Fibroblast of lung (primary cell): ENCODE measurements around the gene PTS. TPM values are rescaled to one million over a fixed set of nuclear protein-coding genes. Genes with fewer than 3 reads are reported as not detected.

Experiments
- DNase-seq, 2 donors: peaks; one replicate each; pipeline versions ENCODE4 v3.0.0 to v3.0.0-alpha.2; 2010; ENCODE audit warnings: low read depth in 2 of 2
- H2AFZ ChIP-seq: 2 replicates; pipeline ENCODE4 v1.5.1; 2012; ENCODE audit warnings: low read length, control low read depth, inconsistent platforms
- H3K27ac ChIP-seq: 2 replicates; pipeline ENCODE4 v1.5.1; 2011; ENCODE audit warnings: low read length, control low read depth; ENCODE audit not compliant: insufficient read depth
- H3K27me3 ChIP-seq: 2 replicates; pipeline ENCODE4 v1.5.1; 2011; ENCODE audit warnings: mild to moderate bottlenecking, low read length; ENCODE audit not compliant: control insufficient read depth, insufficient read depth
- H3K36me3 ChIP-seq: 2 replicates; pipeline ENCODE4 v1.5.1; 2011; ENCODE audit warnings: low read length; ENCODE audit not compliant: control insufficient read depth, insufficient read depth
- H3K4me1 ChIP-seq: 2 replicates; pipeline ENCODE4 v1.5.1; 2011; ENCODE audit warnings: low read length; ENCODE audit not compliant: control insufficient read depth, insufficient read depth; ENCODE audit errors: extremely low read depth
- H3K4me2 ChIP-seq: 2 replicates; pipeline ENCODE4 v1.5.1; 2011; ENCODE audit warnings: low read length, control low read depth; ENCODE audit not compliant: insufficient read depth; ENCODE audit errors: extremely low read depth
- H3K4me3 ChIP-seq, 4 experiments: fragments of 200-600 bp in 1 of 4; sonication (generic) in 1 of 4; replicated peaks in 1 of 4; 2 replicates each; pipeline ENCODE4 v1.5.1; 2011 to 2016; ENCODE audit warnings: low read length in 4 of 4, low read depth in 3 of 4, mild to moderate bottlenecking in 3 of 4, control low read depth in 2 of 4, inconsistent platforms in 1 of 4, mixed read lengths in 1 of 4; ENCODE audit not compliant: insufficient read depth in 1 of 4; ENCODE audit errors: control extremely low read depth in 1 of 4
- H3K79me2 ChIP-seq: 2 replicates; pipeline ENCODE4 v1.5.1; 2012; ENCODE audit warnings: mild to moderate bottlenecking, low read length, inconsistent platforms; ENCODE audit not compliant: control insufficient read depth, insufficient read depth
- H3K9ac ChIP-seq: 2 replicates; pipeline ENCODE4 v1.5.1; 2011; ENCODE audit warnings: mild to moderate bottlenecking, low read length, control low read depth; ENCODE audit not compliant: insufficient read depth
- H3K9me3 ChIP-seq: 2 replicates; pipeline ENCODE4 v1.5.1; 2012; ENCODE audit warnings: low read depth, low read length; ENCODE audit not compliant: control insufficient read depth, insufficient read depth
- H4K20me1 ChIP-seq: 2 replicates; pipeline ENCODE4 v1.5.1; 2011; ENCODE audit warnings: low read length; ENCODE audit not compliant: control insufficient read depth, insufficient read depth; ENCODE audit errors: extremely low read depth
- CTCF ChIP-seq, 2 donors: IDR thresholded peaks in 1 of 2; conservative IDR thresholded peaks in 1 of 2; 1 replicate in 1 of 2; 2 replicates in 1 of 2; pipeline ENCODE4 v1.5.1; 2011 to 2012; ENCODE audit warnings: low read length in 2 of 2, control low read depth in 1 of 2, inconsistent platforms in 1 of 2, low read depth in 1 of 2, mild to moderate bottlenecking in 1 of 2
- EZH2 ChIP-seq: IDR thresholded peaks from 2 replicates; pipeline ENCODE4 v1.5.1; 2012; ENCODE audit warnings: low read length, control low read depth, mild to moderate bottlenecking; ENCODE audit errors: missing control alignments
- polyA plus RNA-seq, 2 donors: library from polyadenylated mRNA; depleted of rRNA in 1 of 2; stranded (reverse) in 1 of 2; unstranded in 1 of 2; fragments of >200 nt; gene quantifications; 2 replicates each; pipeline ENCODE4 v1.2.1, GENCODE V29; 2011 to 2012; ENCODE audit warnings: missing spikeins in 1 of 2
- total RNA-seq: library from RNA; depleted of rRNA; stranded (reverse); fragments of >200 nt; gene quantifications from 2 replicates; pipeline ENCODE4 v1.2.1, GENCODE V29; 2014

Gene PTS
- total and polyA plus RNA-seq, 2 donors (not counting 1 experiment from before 2014, with no cell fraction given) = 47.4 to 69.0 TPM

DNA sequence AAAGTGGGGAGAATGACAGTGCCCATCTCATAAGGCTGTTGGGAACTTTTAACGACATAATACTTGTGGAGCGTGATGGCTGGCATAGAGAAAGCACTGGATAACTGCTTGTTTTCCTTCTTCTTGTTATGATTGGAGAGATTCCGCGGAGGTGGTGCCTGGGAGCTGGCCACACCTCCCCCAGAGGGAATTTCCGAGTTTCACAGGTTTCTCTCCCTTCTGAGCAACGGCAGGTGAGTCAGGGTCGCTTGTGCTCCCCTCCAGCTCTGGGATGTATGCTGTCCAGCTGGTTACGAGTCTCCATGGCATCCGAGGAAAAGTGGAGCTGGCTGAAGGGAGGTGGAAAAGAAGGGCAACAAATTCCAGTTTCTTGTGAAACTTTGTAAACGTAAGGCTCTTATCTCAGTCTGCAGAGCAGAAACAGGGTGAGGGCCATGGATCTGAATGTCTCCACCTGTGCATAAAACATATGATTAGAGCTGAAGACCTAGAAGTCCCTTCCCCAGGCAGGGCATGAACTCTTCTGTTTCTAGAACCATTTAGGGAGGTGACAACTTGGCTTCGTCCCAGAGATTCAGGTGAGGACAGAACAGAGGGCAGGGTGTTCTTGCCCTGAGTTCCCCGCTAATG is 44.4 kb downstream of the PTS start:
- Histone ChIP-seq H3K9me3 (no peaks in the 10 kb centered on the region), H3K36me3 (no peaks in the 10 kb centered on the region), H3K9ac (no peak overlapping the region), H4K20me1 (no peaks in the 10 kb centered on the region), H3K4me2 (no peak overlapping the region), H3K27me3 (no peaks in the 10 kb centered on the region), H3K27ac (no peak overlapping the region), H3K4me1 (no peaks in the 10 kb centered on the region), H3K79me2 (no peaks in the 10 kb centered on the region), H3K4me3 (no peak overlapping the region), H2AFZ (no peak overlapping the region)
- TF ChIP-seq CTCF (conservative IDR thresholded peaks at IDR 0.05 in 1 of 2, IDR thresholded peaks at IDR 0.05 in 1 of 2; ENCODE audit: low read depth in 1 of 2, low read length in 2 of 2) = no peak
- DNase-seq = no peak

DNA sequence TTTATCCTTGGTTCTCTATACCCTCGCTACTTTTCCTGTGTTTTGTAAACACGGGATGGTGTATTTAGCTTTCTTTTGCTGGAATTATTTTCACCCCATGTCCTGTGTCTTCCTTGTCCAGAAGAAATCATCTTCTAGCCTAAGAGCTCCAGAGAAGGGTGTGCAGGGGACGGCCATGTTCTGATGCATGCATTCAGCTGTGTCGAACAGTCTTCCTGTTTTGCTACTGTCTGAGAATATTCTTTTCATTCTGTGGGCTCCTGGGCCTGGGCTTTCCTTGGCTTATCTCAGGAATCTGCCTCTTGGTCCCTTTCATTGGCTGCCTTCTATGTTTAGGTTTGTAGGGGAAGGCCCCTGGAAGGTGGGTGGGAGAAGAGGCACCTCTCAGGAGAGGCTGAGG is 45.0 kb downstream of the PTS start:
- no peaks in the 10 kb centered on the region for H4K20me1 ChIP-seq
- no peak overlapping the region for H3K27ac ChIP-seq
- H3K79me2 ChIP-seq = no peaks in the 10 kb centered on the region
- H3K4me1 ChIP-seq = no peaks in the 10 kb centered on the region
- TF ChIP-seq CTCF (conservative IDR thresholded peaks at IDR 0.05 in 1 of 2, IDR thresholded peaks at IDR 0.05 in 1 of 2; ENCODE audit: low read depth in 1 of 2, low read length in 2 of 2) (no peak), EZH2 (no peak)
- H3K4me3 ChIP-seq = no peak overlapping the region
- H2AFZ ChIP-seq = no peak overlapping the region
- H3K9ac ChIP-seq = no peak overlapping the region
- no peaks in the 10 kb centered on the region for H3K36me3 ChIP-seq
- H3K27me3 ChIP-seq = no peaks in the 10 kb centered on the region
- H3K4me2 ChIP-seq = no peak overlapping the region
- DNase-seq = no peak
- no peaks in the 10 kb centered on the region for H3K9me3 ChIP-seq

- Histone ChIP-seq H3K9ac (no peak overlapping the region), H3K27me3 (no peaks in the 10 kb centered on the region), H2AFZ (no peak overlapping the region), H3K4me3 (no peak overlapping the region), H3K4me2 (no peak overlapping the region), H3K9me3 (no peaks in the 10 kb centered on the region), H3K4me1 (no peaks in the 10 kb centered on the region), H3K79me2 (no peaks in the 10 kb centered on the region), H3K36me3 (no peaks in the 10 kb centered on the region), H4K20me1 (no peaks in the 10 kb centered on the region), H3K27ac (no peak overlapping the region)
- DNase-seq = no peak
- TF ChIP-seq CTCF (conservative IDR thresholded peaks at IDR 0.05 in 1 of 2, IDR thresholded peaks at IDR 0.05 in 1 of 2; ENCODE audit: low read depth in 1 of 2, low read length in 2 of 2) (no peak), EZH2 (no peak)
These were observed 46.8 kb downstream of the PTS start for GRCh38 chr11:112273066-112273465.
